Lung (tissue), 12 donors: ENCODE results near the gene SDR42E1. TPM values are rescaled to one million over a fixed set of nuclear protein-coding genes. Genes with fewer than 3 reads are reported as not detected.
A peak's percentile ranks its signal among the peaks of the same experiment; 100 is the strongest.

Source experiments
- ATAC-seq: fragments of 200-7000 bp; cut with Tn5 transposase; one replicate; pipeline ENCODE4 v1.9.1; 2020; ENCODE audit warnings: moderate number of reproducible peaks; ENCODE audit not compliant: insufficient read depth, low FRiP score
- DNase-seq, 3 donors: peaks; one replicate each; pipeline ENCODE4 v3.0.0-alpha.2; 2013 to 2017
- H3K27ac ChIP-seq, 2 donors: one replicate each; pipeline ENCODE4 v1.5.1; 2013; ENCODE audit warnings: mild to moderate bottlenecking in 2 of 2, moderate library complexity in 2 of 2, control low read depth in 1 of 2, inconsistent platforms in 1 of 2, low read depth in 1 of 2, low read length in 1 of 2
- H3K27me3 ChIP-seq, 3 donors: one replicate each; pipeline ENCODE4 v1.5.1; 2013; ENCODE audit warnings: low read length in 2 of 3; ENCODE audit not compliant: control insufficient read depth in 3 of 3, insufficient read depth in 3 of 3
- H3K36me3 ChIP-seq, 4 donors: one replicate each; pipeline ENCODE4 v1.5.1; 2013; ENCODE audit warnings: low read length in 4 of 4, mild to moderate bottlenecking in 1 of 4, moderate library complexity in 1 of 4; ENCODE audit not compliant: control insufficient read depth in 4 of 4, insufficient read depth in 4 of 4
- H3K4me1 ChIP-seq, 5 donors: one replicate each; pipeline ENCODE4 v1.5.1; 2013; ENCODE audit warnings: low read length in 5 of 5, mild to moderate bottlenecking in 2 of 5, moderate library complexity in 1 of 5; ENCODE audit not compliant: control insufficient read depth in 5 of 5, insufficient read depth in 5 of 5
- H3K4me3 ChIP-seq: one replicate; pipeline ENCODE4 v1.5.1; 2013; ENCODE audit warnings: mild to moderate bottlenecking, control low read depth, moderate library complexity
- H3K9ac ChIP-seq, 2 donors: one replicate each; pipeline ENCODE4 v1.5.1; 2013; ENCODE audit warnings: low read length in 2 of 2, control low read depth in 1 of 2; ENCODE audit not compliant: insufficient read depth in 1 of 2
- H3K9me3 ChIP-seq, 4 donors: one replicate each; pipeline ENCODE4 v1.5.1; 2013; ENCODE audit warnings: low read length in 3 of 4, mild to moderate bottlenecking in 1 of 4, moderate library complexity in 1 of 4; ENCODE audit not compliant: control insufficient read depth in 4 of 4, insufficient read depth in 3 of 4
- CTCF ChIP-seq: IDR thresholded peaks from 2 replicates; pipeline ENCODE4 v1.5.1; 2012; ENCODE audit warnings: mild to moderate bottlenecking; ENCODE audit errors: control extremely low read depth, extremely low read depth
- WGBS, 2 donors: extraction: QIAGEN DNeasy Blood & Tissue Kit; methylation state at CpG; one replicate each; pipeline ENCODE4 v1.1.7; 2013; 5-methylcytosine and 5-hydroxymethylcytosine counted together
- polyA plus RNA-seq, 2 donors: library from polyadenylated mRNA; stranded (reverse); fragments of 200-250 nt; gene quantifications; one replicate each; pipeline ENCODE4 v1.2.1, GENCODE V29; 2013
- total RNA-seq, 2 donors: library from RNA; depleted of rRNA in 1 of 2; stranded (reverse); fragments of >200 nt in 1 of 2; gene quantifications; one replicate each; pipeline ENCODE4 v1.2.1, GENCODE V29; 2014 to 2021
- donor health status: control.
- donor health status: control.
- donor health status: Bipolar disorder and iron deficiency.
- donor health status: healthy.
- donor health status: DM: yes; HTN: yes; CAD: no.

The SDR42E1 gene
- total and polyA plus RNA-seq, 4 donors = 1.2 to 9.5 (median 4.0) TPM

DNA sequence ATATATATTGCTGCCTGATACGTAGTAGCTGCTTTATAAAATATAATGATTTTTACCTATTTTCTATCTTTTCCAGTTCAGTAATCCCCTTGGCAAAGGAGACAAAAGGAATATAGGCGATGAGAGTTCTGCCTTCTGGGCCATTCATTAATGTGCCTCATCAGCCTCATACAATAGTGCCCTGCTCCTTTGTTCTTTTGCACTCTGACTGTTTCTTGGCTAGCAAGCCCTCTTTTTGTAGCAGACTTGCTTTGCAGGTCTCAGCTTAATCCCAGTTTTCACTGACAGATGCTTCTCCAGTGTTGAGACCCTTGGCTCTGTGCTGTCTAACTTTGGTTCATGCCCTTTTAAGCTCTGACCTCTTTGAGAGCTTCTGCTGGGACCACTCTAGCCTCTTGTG lies 34.2 kb upstream of the SDR42E1 start:
- Histone ChIP-seq H3K4me1 (peaks cover 0 to 25% (median 4%) of the 10 kb centered on the region in 5 donors), H3K4me3 (no peak overlapping the region), H3K36me3 (no peaks in the 10 kb centered on the region), H3K27ac (no peak overlapping the region), H3K9me3 (no peaks in the 10 kb centered on the region), H3K27me3 (no peaks in the 10 kb centered on the region), H3K9ac (no peak overlapping the region)
- TF ChIP-seq CTCF = no peak
- 41 to 63% methylated on average over 2 of the region's 2 CpGs for WGBS, 2 donors
- ATAC-seq (no peak), DNase-seq (peak in 1 of 3 donors; percentile 19)

DNA sequence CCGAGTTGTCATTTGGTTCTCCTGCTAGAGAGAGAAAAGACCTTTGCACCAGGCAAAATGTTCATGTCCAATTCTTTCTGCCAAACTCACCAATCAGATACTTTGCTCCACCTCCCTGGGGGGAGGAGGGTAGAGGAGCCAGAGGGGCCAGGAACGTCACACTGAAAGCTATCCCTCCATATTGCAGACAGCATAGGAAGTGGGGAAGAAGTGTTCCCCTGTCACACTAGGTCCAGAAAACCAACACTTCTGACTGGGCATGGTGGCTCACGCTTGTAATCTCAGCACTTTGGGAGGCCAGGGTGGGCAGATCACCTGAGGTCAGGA lies 33.3 kb upstream of the SDR42E1 start:
- Histone ChIP-seq H3K27me3 (no peaks in the 10 kb centered on the region), H3K27ac (peak overlapping the region in 1 of 2 donors; percentile 74), H3K4me3 (no peak overlapping the region), H3K9me3 (no peaks in the 10 kb centered on the region), H3K4me1 (peaks cover 0 to 21% (median 4%) of the 10 kb centered on the region in 5 donors), H3K36me3 (no peaks in the 10 kb centered on the region), H3K9ac (no peak overlapping the region)
- peak; percentile 30 to 53 (median 35) for DNase-seq
- TF ChIP-seq CTCF = no peak
- whole genome bisulfite sequencing, 2 donors = 79 to 80% methylated on average over 3 of the region's 3 CpGs
- no peak for ATAC-seq

GRCh38 chr16:82043680-82044584 lies 32.7 kb upstream of the SDR42E1 start:
- peak; percentile 56 to 95 (median 93) for DNase-seq
- Histone ChIP-seq H3K9me3 (no peaks in the 10 kb centered on the region), H3K9ac (no peak overlapping the region), H3K36me3 (no peaks in the 10 kb centered on the region), H3K4me1 (peaks cover 0 to 21% (median 4%) of the 10 kb centered on the region in 5 donors), H3K27ac (peak overlapping the region in 1 of 2 donors; percentile 74), H3K27me3 (no peaks in the 10 kb centered on the region), H3K4me3 (no peak overlapping the region)
- ATAC-seq = no peak
- WGBS, 2 donors = 69 to 76% methylated on average over 6 of the region's 6 CpGs
- no peak for TF ChIP-seq CTCF
